ENCODE results near the gene KCNB1. TPM values are rescaled to one million over a fixed set of nuclear protein-coding genes. Genes with fewer than 3 reads are reported as not detected.

KCNB1 gene
- polyA plus RNA-seq, 1 donor from 2014 or later, result 3.6 TPM

- H3K9ac ChIP-seq (ENCODE audit: low read length), result no peak overlapping the region
- no peaks in the 10 kb centered on the region for H4K20me1 ChIP-seq (ENCODE audit: insufficient read depth)
- no peak overlapping the region for H3K27ac ChIP-seq (ENCODE audit: low read length)
- TF ChIP-seq CTCF (IDR thresholded peaks at IDR 0.05; ENCODE audit: poor library complexity, severe bottlenecking) (no peak), POLR2AphosphoS5 (IDR thresholded peaks at IDR 0.05) (no peak), SMC3 (conservative IDR thresholded peaks at IDR 0.05; ENCODE audit: poor library complexity) (no peak), EZH2 (IDR thresholded peaks at IDR 0.05; ENCODE audit: borderline replicate concordance, insufficient read depth, low read length, poor library complexity, severe bottlenecking) (no peak), TAF1 (IDR thresholded peaks at IDR 0.05; ENCODE audit: low read depth) (no peak), MXI1 (conservative IDR thresholded peaks at IDR 0.05; ENCODE audit: poor library complexity, severe bottlenecking) (no peak), RAD21 (conservative IDR thresholded peaks at IDR 0.05) (no peak), EP300 (conservative IDR thresholded peaks at IDR 0.05; ENCODE audit: poor library complexity, severe bottlenecking) (no peak)
- TF ChIP-seq, protein P1, sequence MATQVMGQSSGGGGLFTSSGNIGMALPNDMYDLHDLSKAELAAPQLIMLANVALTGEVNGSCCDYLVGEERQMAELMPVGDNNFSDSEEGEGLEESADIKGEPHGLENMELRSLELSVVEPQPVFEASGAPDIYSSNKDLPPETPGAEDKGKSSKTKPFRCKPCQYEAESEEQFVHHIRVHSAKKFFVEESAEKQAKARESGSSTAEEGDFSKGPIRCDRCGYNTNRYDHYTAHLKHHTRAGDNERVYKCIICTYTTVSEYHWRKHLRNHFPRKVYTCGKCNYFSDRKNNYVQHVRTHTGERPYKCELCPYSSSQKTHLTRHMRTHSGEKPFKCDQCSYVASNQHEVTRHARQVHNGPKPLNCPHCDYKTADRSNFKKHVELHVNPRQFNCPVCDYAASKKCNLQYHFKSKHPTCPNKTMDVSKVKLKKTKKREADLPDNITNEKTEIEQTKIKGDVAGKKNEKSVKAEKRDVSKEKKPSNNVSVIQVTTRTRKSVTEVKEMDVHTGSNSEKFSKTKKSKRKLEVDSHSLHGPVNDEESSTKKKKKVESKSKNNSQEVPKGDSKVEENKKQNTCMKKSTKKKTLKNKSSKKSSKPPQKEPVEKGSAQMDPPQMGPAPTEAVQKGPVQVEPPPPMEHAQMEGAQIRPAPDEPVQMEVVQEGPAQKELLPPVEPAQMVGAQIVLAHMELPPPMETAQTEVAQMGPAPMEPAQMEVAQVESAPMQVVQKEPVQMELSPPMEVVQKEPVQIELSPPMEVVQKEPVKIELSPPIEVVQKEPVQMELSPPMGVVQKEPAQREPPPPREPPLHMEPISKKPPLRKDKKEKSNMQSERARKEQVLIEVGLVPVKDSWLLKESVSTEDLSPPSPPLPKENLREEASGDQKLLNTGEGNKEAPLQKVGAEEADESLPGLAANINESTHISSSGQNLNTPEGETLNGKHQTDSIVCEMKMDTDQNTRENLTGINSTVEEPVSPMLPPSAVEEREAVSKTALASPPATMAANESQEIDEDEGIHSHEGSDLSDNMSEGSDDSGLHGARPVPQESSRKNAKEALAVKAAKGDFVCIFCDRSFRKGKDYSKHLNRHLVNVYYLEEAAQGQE (IDR thresholded peaks at IDR 0.05; ENCODE audit: borderline replicate concordance), result no peak
- no peaks in the 10 kb centered on the region for H3K27me3 ChIP-seq (ENCODE audit: insufficient read depth, low read depth, low read length)
- H3K36me3 ChIP-seq (ENCODE audit: insufficient read depth, low read length), result no peaks in the 10 kb centered on the region
- no peak overlapping the region for H3K4me2 ChIP-seq (ENCODE audit: low read length)
- no peak overlapping the region for H3K4me3 ChIP-seq (ENCODE audit: low read length)
- H3F3A ChIP-seq (ENCODE audit: insufficient read depth, low read length, poor library complexity, severe bottlenecking), result no peaks in the 10 kb centered on the region
- H2AFZ ChIP-seq (ENCODE audit: low read depth, low read length), result no peak overlapping the region
- H3K9me2 ChIP-seq (ENCODE audit: insufficient read depth, low read length), result no peaks in the 10 kb centered on the region
- H3K9me3 ChIP-seq (ENCODE audit: low read length), result no peaks in the 10 kb centered on the region
- H3K79me2 ChIP-seq (replicated peaks; ENCODE audit: insufficient read depth, low read length), result no peaks in the 10 kb centered on the region
Measured at GRCh38 chr20:49417843-49418555, 64.5 kb downstream of the KCNB1 start.

- Histone ChIP-seq H3K27me3 (ENCODE audit: insufficient read depth, low read depth, low read length) (no peaks in the 10 kb centered on the region), H3K9ac (ENCODE audit: low read length) (no peak overlapping the region), H3K4me2 (ENCODE audit: low read length) (no peak overlapping the region), H3K9me2 (ENCODE audit: insufficient read depth, low read length) (no peaks in the 10 kb centered on the region), H3K36me3 (ENCODE audit: insufficient read depth, low read length) (no peaks in the 10 kb centered on the region), H3K9me3 (ENCODE audit: low read length) (no peaks in the 10 kb centered on the region), H4K20me1 (ENCODE audit: insufficient read depth) (no peaks in the 10 kb centered on the region), H3K27ac (ENCODE audit: low read length) (no peak overlapping the region), H3K79me2 (replicated peaks; ENCODE audit: insufficient read depth, low read length) (no peaks in the 10 kb centered on the region), H3K4me3 (ENCODE audit: low read length) (no peak overlapping the region), H2AFZ (ENCODE audit: low read depth, low read length) (no peak overlapping the region), H3F3A (ENCODE audit: insufficient read depth, low read length, poor library complexity, severe bottlenecking) (no peaks in the 10 kb centered on the region)
- TF ChIP-seq SMC3 (conservative IDR thresholded peaks at IDR 0.05; ENCODE audit: poor library complexity) (no peak), MXI1 (conservative IDR thresholded peaks at IDR 0.05; ENCODE audit: poor library complexity, severe bottlenecking) (no peak), EZH2 (IDR thresholded peaks at IDR 0.05; ENCODE audit: borderline replicate concordance, insufficient read depth, low read length, poor library complexity, severe bottlenecking) (no peak), RAD21 (conservative IDR thresholded peaks at IDR 0.05) (no peak), CTCF (IDR thresholded peaks at IDR 0.05; ENCODE audit: poor library complexity, severe bottlenecking) (no peak), TAF1 (IDR thresholded peaks at IDR 0.05; ENCODE audit: low read depth) (no peak), EP300 (conservative IDR thresholded peaks at IDR 0.05; ENCODE audit: poor library complexity, severe bottlenecking) (no peak), POLR2AphosphoS5 (IDR thresholded peaks at IDR 0.05) (no peak)
- TF ChIP-seq, protein P1 (IDR thresholded peaks at IDR 0.05; ENCODE audit: borderline replicate concordance), result no peak
Measured at GRCh38 chr20:49415668-49416044, 66.8 kb downstream of the KCNB1 start.
